ENCODE data around the gene MINAR1.
"Not testable (repeated sequence)": the region's sequence is repeated elsewhere in the genome, so short reads cannot be mapped to it uniquely, and the experiment has no call there.

Gene MINAR1, protein sequence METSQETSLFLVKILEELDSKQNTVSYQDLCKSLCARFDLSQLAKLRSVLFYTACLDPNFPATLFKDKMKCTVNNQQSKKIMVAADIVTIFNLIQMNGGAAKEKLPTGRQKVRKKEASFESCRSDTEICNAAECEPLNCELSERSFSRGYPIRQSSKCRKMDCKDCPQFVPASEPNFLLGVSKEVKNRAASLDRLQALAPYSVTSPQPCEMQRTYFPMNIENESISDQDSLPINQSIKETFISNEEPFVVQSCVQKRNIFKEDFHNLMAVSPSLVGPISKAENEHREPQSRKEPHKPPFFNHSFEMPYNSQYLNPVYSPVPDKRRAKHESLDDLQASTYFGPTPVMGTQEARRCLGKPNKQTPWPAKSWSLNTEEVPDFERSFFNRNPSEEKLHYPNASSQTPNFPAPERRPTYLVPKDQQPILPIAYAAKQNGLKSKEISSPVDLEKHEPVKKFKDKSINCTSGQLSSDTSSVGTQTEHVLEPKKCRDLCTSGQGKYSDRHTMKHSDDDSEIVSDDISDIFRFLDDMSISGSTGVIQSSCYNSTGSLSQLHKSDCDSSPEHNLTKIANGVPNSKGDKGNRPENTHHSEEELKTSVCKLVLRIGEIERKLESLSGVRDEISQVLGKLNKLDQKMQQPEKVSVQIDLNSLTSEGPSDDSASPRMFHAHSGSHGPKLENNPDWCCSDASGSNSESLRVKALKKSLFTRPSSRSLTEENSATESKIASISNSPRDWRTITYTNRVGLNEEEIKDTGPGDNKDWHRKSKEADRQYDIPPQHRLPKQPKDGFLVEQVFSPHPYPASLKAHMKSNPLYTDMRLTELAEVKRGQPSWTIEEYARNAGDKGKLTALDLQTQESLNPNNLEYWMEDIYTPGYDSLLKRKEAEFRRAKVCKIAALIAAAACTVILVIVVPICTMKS

DNA sequence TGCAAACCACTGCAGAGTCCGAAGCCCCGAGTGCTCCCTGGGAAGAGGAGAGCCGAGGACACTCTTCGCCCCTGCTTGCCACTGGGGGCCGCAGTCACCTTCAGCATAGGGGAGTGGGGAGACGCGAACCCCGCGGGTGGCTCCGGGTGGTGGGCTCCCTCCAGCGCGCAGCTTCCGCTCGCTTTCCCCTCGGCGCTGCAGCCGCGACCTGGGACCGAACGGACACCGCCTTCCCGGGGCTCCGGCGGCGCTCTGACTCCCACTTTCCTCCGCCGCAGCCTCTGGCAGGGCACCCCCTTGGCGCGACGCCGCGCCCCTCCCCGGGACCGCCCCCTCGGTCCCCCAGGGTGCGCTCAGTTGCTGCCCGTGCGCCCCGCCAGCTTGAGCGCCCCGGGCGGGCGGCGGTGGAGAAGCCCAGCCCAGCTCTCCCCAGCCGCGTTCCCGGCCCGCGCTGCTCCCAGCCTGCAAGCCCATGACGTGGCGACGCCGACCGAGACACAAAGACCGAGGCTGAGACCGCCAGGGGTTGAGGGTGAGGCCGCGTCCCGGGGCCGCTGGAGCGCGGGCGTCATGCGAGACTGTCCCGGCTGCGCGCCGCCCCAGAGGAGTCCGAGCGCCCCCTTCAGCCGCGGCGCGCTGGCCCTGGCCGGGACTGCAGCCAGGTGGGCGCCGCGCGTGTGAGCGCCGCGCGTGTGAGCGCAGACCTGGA lies at the start of gene MINAR1:
MINAR1 (plus strand) TSS at position 701 of the 709 bp plus-strand sequence. CDS start 23,812 bp downstream, outside the sequence.
- peak; percentile 79 for DNase-seq (ENCODE audit: low read depth, low spot score)

DNA sequence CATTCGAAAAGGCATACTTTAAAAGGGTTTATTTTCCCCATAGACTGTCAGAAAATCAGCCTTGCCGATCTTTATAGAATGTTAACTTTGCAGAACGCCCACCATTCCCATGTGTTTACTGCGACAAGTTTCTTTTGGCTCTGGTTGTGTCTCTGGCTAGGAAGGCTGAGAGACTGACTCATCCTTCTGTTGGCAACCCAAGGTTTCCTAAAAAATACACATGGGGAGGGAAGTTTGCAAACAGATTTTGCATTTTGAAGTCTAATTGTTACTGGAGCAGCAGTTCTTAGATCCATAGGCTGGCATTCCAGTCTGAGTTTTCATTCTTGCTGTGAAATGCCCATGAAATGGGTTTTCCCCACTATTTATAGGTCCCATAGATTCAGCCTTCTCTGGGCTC lies 37.9 kb upstream of the MINAR1 start:
- peak; percentile 63 for DNase-seq (ENCODE audit: low read depth, low spot score)

DNA sequence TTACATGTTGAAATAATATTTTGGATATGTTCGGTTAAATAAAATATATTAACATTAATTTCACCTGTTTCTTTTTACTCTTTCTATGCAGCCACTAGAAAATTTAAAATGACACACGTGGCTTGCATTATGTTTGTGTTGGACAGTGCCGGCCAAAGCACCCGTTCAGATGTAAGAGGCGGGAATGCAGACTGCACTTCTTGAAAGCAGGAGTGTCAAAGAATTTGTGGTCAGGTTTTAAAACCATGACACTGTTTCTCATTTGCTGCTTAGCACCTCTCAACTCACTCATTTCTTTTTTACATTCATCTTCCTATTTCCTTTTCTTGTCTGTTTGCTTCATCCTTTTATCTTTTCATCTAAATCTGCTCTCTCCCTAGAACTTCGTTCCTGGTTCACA lies 35.3 kb upstream of the MINAR1 start:
- DNase-seq (ENCODE audit: low read depth, low spot score), result no peak

DNA sequence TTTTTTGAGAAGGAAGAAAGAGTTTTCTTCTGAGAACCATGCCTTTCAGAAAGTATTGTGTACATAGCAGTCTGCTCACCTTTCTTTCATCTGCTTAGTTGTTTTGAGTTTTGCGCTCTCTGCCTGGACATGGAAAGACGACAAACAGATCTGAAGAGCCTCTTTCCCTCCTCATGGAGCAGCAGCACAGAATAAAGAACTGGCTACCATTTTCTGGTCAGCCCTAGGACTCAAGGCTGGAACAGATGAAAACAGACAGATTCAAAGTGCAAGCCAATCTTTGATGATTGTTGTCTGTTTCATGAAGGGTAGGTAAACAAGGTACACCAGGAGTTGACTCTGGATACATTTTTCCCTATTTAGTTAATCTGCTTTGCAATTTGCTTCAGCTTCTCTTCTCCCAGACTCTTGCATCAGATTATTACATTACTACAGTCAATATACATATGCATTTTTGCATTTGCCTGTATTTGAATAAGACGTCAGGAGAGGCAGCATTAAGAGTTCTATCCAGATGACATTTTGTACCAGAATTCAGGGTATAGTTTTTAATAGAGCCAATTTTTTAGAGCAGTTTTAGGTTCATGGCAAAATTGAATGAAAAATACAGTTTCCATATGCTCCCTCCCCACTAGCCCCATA lies 34.7 kb upstream of the MINAR1 start:
- no peak for DNase-seq (ENCODE audit: low read depth, low spot score)

DNA sequence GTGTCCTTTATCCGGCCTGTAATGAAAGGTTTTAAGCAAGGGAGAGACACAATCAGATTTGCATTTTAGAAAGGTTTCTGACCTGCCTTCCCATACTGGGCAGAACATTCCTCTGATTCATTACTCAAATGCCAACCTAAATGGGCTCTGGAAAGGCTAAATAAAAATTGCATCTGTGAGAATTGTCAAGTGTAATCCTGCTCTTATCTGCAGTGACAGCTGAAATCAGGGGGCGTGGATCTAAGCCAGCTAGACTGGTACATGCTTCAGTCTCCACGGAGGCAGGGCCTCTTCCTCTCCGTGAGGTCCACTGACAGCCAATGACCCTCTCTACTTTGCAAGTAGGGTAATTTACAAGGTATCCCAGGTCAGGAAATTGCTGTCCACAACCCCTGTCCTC lies 32.5 kb upstream of the MINAR1 start:
- DNase-seq (ENCODE audit: low read depth, low spot score), result no peak

DNA sequence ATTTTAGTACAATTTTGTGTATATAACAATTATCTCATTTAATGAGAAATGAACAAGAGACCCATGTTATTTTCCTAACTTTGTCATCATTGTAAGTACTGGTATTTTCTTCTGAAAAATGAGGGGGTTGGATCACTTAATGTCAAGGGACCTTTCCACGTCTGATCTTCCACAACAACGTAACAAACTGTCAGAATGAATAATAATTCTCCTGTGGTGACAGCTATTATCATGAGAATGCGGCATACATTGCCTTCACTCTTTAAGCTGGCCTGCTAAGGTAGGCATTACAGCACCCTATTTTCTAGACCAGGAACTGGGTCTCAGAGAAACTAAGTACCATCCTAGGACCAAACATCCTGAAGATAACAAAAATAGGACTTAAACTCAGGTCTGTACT lies 31.5 kb upstream of the MINAR1 start:
- no peak for DNase-seq (ENCODE audit: low read depth, low spot score)

DNA sequence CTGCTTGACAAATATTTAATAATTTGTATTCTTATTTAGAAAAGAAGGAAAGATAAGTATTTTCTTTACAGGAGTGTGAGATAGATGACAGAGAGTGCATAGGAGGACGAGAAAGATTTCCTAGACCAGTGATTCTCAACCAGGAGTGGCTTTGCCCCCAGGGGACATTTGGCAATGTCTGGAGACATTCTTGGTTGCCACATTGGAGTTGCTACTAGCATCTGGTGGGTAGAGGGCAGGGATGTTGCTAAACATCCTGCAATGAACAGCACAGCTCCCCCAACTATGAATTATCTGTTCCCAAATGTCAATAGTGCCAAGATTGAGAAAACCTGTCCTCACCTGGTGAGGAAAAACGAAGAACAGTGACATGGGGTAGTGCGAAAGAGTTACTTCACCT lies 30.8 kb upstream of the MINAR1 start:
- no peak for DNase-seq (ENCODE audit: low read depth, low spot score)

DNA sequence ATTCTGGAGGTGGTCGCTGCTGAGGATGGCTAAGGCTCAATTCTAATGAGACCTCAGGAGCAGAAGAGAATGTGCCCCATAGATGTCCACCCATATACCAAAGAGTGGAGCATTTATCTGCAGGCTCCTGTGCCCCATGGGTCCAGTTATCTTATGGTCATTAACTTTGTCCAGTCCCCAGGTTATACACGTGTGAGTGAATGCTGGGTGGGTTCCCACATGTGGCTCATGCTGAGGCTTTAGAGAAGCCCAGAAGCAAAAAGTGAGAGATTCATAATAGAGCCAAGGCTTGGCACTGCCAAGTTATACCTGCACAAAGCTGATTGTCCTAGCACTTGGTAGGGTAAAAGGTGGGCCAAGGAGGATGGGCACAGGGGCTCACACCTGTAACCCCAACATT lies 30.0 kb upstream of the MINAR1 start:
- DNase-seq (ENCODE audit: low read depth, low spot score), result no peak

DNA sequence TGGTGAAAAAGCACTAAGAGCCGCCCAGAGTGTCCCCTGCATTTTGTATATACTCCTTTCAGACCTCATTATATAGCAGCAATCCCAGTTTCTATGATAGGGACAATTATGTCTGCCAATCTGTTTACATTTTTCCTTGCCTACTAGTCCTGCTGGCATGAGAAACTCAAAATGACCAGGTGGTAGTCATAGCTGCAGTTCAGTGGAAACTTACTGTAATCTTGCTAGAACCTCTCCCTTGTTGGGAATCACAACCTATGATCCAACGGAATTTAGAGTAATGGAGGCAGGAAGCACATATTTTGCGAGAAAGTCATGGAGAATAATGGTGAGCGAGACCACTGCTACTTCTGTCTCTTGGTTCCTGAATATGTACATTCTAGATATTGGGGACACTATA lies 28.6 kb upstream of the MINAR1 start:
- no peak for DNase-seq (ENCODE audit: low read depth, low spot score)

DNA sequence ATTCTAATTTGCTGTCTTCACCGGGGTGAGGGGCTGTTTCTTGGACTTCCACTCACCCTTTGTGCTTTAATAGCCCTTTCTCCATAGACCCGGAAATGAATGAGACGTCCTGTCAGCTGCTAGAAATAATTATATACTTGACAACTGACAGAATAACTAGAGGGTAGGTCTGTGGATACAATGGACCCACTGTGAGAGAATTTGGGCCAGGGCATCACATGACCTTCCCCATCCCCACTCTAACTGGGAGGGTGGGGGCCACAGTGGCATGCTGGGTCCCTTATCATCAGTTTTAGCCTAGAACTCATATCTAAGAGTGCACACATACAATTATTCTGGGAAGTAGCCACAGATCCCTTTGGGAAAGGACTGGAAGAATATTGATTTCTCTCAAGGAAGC lies 25.9 kb upstream of the MINAR1 start:
- no peak for DNase-seq (ENCODE audit: low read depth, low spot score)

DNA sequence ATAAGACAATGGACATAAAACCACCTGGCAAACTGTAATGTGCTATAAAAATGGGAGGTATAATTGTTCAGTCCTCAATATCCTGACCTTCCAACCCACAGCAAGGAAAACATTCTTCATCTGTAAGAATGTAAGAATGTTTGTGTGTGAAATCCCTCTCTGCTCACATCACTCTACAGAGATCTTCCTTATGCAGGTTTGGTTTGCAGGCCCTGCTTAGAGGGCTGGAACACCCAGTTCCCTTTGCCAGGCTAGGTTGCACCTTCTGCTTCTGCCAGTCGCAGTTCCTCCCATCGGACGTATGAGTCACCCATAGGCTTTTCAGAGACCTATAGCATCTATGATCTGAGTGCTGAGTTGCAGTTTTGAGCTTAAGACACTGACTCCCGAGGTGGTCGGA lies 24.1 kb upstream of the MINAR1 start:
- no peak for DNase-seq (ENCODE audit: low read depth, low spot score)

DNA sequence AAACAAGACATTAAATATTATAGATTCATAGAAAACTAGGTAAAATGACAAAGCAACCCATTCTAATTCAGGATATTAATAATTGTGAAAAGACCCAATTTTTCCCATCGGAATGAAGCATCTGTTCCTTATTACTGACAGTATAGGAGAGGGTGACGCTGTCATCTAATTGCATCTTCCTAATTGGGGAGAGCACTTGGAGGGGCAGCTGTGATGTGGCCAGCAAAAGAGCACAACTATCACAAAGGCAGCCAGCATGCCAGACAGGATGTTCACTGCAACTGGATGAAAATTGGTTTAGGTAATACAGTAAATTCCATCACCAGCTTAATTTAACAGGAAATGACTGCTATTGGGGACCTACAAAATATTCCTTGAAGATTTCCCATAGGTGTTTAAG lies 21.9 kb upstream of the MINAR1 start:
- no peak for DNase-seq (ENCODE audit: low read depth, low spot score)

DNA sequence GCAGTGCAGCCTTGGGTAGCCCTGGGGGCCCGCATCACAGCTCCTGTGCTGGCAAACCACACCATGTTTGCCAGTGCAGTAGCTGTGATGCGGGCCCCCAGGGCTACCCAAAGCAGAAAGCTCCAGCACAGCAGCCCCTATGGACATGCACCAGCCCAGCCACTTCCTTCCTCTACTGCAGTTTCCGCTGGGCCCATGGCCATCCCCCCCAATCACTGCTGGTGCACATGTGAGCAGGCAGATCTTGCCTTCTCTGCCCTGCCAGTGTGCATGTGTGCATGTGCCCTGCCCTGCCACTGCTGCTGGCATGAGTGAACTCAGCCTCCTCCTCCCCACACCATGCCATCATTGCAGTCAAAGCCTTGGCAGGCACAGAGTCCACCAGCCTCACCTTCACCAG lies 20.1 kb upstream of the MINAR1 start:
- no peak for DNase-seq (ENCODE audit: low read depth, low spot score)

DNA sequence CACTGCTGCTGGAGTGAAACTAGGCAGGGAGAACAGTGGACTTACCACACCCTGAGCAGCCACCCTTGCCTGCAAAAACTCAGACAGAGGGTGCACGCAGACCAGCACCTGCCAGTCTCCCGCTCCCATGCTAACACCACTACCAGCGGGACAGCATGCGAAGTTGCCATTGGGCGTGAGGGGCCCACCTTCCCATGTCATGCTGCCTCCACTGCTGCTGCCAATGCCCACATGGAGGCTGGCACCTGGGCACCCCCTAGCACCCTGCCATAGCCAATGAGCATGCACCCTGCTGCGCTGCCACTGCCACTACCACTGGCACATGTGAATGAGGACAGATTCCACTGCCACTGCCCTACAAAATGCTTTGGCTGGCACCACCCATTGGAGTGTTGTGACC lies 19.7 kb upstream of the MINAR1 start:
- no peak for DNase-seq (ENCODE audit: low read depth, low spot score)

DNA sequence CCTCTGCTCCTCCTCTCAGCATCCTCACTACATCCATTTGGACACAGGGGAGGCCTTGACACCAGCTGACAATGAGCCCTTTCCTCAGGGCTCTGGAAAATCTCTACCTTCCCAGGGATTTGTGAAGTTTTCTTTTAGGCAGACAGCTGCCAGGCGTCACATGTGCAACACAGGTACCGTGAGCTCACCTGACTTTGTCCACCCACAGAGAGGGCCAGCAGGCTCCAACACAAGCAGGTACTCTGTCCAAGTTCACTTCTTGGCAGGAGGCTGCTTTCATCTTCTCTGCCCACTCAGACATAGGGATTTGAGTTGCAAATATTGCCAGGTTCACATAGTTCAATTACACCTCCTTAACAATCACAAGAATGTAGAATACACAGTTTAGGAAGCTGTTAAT lies 15.3 kb upstream of the MINAR1 start:
- no peak for DNase-seq (ENCODE audit: low read depth, low spot score)

DNA sequence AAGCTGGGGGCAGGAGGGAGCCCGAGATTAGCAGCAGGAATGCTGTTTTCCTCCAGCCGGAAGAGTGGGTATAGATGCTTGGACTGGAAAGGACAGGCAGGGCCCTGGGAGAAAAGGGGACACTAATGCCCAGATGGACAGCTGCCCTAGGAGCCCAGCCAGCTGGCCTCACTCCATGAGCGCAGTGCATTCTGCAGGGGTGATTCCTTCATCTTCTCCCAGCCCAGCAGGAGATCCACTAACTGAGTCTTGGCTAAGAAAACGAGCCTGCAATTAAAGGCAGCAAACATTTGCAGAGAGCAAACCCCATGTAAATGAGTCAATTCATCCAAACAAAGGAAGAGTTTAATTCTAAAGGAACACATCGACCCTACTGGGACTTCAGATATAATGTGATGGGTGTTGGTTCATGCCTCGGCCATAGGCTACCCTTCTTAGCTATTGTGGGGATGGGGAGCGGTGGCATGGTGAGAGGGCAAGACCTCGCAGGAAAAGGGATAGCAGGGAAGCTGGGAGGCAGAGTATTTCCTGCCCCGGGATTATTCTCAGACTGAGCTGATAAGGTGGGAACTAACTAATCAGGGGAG lies 13.3 kb upstream of the MINAR1 start:
- peak; percentile 23 for DNase-seq (ENCODE audit: low read depth, low spot score)

DNA sequence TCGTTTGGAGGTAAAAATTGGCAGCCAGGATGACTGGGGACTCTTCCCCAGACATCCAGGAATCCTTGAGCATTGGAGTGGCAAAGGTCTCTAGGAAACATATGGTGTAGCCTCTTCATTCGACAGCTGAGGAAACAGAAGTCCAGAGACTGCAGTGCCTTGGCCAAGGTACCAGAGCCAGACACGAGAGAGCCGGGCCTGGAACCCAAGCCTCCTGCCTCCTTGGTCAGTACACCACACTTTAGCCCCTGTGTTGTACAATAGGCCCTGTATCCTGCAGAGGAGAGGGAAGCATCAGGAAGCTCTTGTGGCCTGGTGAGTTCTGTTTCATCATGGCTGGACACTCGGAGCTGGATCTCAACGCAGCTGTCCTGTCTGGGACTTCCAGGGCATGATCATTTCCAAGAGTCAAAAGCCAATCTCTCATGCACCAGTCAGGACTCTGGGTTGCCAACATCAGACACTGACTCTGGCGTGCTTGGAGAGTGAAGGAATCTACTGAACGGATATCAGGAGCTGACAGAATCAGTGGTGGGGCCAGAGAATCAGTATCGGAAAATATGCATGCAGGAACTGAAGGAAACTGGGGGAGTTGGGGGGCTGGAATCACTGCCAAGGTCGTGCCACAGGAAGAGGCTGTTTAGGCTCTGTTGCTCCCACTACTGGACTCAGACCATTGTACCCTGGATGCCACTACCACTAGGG lies 6.4 kb upstream of the MINAR1 start:
- DNase-seq (ENCODE audit: low read depth, low spot score), result no peak

DNA sequence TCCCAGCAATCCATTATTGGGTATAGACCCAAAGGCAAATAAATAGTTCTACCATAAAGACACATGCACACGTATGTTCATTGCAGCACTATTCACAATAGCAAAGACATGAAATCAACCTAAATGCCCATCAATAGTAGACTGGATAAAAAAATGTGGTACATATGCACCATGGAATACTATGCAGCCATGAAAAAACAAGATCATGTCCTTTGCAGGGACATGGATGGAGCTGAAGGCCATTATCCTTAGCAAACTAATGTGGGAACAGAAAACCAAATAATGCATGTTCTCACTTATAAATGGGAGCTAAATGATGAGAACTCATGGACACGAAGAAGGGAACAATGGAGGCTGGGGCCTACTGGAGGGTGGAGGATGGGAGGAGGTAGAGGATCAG lies 5.2 kb upstream of the MINAR1 start:
- not testable (repeated sequence) for DNase-seq (ENCODE audit: low read depth, low spot score)

DNA sequence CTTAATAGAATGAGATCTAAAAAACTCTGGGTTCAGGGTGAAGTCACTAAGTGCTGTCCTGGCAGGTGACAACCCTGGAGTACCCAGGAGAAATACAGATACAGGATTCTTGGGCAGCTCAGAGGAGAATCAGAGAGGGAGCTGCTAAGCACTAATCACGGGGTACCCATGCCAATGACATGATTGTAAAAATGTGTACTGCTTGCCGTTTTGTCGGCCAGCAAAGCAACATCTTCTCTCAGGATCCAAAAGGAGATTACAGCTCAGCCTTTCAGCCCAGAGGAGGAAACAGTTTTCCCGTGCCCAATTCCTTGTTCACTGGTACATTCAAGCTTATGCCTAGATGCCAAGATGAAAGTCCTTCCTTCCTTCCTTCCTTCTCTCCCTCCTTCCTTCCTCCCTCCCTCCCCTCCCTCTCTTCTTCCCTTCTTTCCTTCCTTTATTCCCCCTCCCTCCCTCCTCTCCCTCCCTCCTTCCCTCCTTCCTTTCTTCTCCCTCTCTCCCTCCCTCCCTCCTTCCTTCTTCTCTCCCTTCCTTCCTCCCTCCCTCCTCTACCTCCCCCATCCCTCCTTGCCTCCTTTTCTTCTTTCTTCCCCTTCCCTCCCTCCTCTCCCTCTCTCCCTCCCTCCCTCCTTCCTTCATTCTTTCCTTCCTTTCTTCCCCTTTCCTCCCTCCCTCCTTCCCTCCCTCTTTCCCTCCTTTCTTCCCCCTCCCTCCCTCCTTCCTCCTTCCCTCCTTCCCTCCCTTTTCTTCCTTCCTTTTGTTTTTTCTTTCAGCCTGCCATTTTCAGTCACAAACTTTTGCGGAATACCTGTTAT lies 4.1 kb upstream of the MINAR1 start:
- DNase-seq (ENCODE audit: low read depth, low spot score), result no peak
